ENCODE measurements around the gene RPAP2.
"Not testable (repeated sequence)": the region's sequence is repeated elsewhere in the genome, so short reads cannot be mapped to it uniquely, and the experiment has no call there.

Gene RPAP2

GRCh38 chr1:92411511-92411910, 112.7 kb downstream of the RPAP2 start:
- no peak for TF ChIP-seq CTCF (IDR thresholded peaks at IDR 0.05; ENCODE audit: extremely low read depth, missing control alignments)
- DNase-seq (ENCODE audit: low spot score) = no peak

DNA sequence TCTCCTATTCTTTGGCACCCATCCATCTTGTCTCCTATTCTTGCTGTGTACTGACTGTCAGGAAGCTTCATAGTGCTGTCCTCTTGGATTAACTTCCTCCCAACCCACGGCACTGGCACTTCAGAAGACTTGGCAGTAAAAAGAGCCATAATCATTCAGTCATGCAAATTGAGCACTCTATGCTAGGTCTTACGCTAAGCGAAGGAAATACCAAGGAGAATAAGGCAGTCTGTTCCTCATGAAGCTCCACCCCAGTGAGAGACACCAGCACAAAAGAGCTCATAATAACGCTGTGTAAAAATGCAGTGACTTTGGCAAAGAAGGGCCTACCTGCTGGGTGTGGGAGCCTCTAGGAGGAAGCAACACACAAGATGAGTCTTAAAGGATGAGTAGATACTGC, 120.8 kb downstream of the RPAP2 start:
- no peak for TF ChIP-seq CTCF (IDR thresholded peaks at IDR 0.05; ENCODE audit: extremely low read depth, missing control alignments)
- no peak for DNase-seq (ENCODE audit: low spot score)

DNA sequence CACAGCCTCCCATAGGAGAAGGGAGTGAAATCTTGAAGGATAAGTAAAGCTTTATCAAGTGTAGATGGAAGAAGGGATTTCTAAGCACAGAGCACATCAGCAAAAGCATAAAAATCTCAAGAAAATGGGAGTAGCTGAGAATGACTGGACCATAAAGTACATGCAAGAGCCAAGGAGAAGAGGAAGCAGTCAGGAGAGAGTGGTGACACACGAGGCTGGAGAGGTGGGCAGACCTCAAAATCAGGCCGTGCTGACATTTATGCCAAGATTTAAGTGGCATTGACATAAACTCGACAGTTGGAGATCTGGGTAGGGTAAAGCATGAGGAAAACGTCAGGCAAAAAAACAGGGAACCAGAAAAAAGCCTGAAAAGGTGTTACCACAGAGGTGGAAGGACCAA, 125.5 kb downstream of the RPAP2 start:
- no peak for DNase-seq (ENCODE audit: low spot score)
- no peak for TF ChIP-seq CTCF (IDR thresholded peaks at IDR 0.05; ENCODE audit: extremely low read depth, missing control alignments)

- DNase-seq (ENCODE audit: low spot score) = no peak
- no peak for TF ChIP-seq CTCF (IDR thresholded peaks at IDR 0.05; ENCODE audit: extremely low read depth, missing control alignments)
Observed at GRCh38 chr1:92425617-92426016, 126.8 kb downstream of the RPAP2 start.

DNA sequence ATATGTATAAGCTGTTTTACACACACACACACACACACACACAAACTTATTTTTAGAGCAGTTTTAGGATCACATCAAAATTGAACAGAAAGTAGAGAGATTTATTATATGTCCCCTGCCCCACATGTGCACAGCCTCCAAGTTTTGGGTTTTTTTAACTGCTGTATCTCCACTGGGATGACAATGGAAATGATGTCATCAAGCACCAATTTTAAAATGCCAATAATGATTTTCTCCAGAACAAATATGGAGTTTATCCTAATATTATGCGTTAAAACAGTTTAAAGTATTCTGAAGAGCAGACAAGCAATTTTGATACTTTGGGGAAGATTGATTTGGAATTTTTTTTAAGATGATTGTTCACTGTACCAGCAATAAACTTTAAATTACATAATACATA, 131.2 kb downstream of the RPAP2 start:
- no peak for TF ChIP-seq CTCF (IDR thresholded peaks at IDR 0.05; ENCODE audit: extremely low read depth, missing control alignments)
- DNase-seq (ENCODE audit: low spot score) = no peak

- not testable (repeated sequence) for DNase-seq (ENCODE audit: low spot score)
Observed at GRCh38 chr1:92434572-92434971, 135.7 kb downstream of the RPAP2 start.

DNA sequence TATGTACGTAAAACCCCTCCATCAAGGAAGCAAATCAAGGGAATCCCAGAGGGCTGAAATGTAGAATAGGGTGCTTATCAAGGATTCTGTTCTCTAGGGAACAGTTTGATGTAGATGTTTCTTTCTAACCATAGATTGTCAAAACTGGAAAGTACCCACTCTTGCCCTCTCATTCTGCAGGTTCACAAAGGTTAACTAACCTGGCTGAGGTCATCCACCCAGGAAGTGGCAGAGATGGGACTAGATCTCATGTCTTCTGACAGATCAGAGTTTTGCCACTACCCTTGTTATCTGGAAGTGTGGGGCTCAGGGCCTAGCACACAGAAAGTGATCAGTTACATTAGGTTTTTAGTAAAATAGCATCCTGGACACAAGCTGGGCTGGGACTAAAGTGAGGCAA, 140.4 kb downstream of the RPAP2 start:
- TF ChIP-seq CTCF (IDR thresholded peaks at IDR 0.05; ENCODE audit: extremely low read depth, missing control alignments) = no peak
- no peak for DNase-seq (ENCODE audit: low spot score)

GRCh38 chr1:92441316-92441696, 142.4 kb downstream of the RPAP2 start:
- no peak for DNase-seq (ENCODE audit: low spot score)
- TF ChIP-seq CTCF (IDR thresholded peaks at IDR 0.05; ENCODE audit: extremely low read depth, missing control alignments) = no peak

Data from GM20000 (cell line).